GM19351 (cell line): Measurements from ENCODE around the gene LRRC4.
A peak's percentile ranks its signal among the peaks of the same experiment; 100 is the strongest.

Experiments
- ATAC-seq: cut with Tn5 transposase; IDR thresholded peaks from one replicate; pipeline ENCODE4 v1.9.1; 2021; ENCODE audit warnings: mild to moderate bottlenecking, moderate library complexity; ENCODE audit not compliant: unreplicated experiment

The LRRC4 gene

DNA sequence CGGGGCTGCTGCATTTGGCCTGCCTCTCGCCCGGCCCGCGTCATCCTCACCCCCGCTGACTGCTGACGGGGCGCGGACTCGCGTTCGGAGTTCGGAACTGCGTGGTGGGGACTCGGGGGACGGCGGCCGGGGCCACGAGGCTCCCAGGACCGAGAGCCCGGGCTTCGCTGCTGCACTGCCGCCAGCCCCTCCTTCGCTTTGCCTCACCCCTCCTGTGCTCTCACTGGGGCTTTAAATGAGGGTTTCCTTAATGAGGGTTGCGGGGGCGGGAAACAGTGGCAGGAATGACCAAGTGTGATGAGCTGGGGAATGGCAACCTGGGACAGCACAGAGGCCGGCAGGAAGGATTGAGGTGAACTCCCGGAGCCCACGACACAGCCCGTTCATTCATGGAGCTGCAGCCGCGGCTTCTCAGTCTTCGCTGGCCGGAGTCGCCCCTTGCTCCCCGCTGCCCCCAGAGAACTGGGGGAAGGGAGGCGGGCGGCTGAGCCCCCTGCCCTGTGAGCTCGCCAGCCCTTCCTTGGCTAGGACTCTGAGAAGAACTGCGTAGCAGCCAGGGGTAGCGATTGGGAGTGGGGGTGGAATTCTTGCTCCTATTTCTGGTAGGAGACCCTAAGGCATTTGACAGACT is 1.5 kb upstream of the LRRC4 start:
- peak; percentile 1 for ATAC-seq

DNA sequence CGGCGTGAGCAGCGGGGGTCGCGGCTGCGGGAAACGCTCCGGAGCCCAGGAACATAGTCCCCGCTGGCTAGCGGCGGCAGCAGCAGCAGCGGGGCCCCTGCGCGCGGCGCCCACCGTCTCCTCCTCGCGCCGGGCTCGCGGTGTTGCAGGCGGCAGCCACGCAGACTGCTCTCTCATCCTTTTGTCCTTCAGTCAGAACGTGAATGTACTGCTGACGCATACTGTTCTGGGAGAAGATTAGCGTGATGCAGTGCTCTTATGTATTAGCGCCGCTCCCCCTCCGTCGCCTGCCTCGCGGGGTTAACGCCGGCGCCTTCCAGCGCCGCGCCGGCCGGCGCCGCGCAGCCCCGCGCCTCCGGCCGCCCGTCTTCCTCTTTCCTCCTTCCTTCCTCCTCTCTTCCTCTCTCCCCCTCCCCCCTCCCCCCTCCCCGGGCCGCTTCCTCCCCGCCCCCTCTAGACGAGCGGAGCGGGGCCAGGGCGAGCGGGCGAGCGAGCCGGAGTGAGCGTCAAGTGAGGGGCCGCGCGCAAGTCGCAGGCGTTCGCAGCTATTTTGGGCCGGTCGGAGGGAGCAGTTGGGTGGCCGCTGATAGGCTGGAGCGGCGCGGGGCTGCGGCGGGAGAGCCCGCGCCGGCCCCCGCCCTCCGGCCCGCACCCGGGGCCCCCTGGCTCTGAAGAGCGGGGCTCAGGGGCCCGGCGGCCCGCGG is 816 bp upstream of the LRRC4 start:
- ATAC-seq = peak; percentile 54

DNA sequence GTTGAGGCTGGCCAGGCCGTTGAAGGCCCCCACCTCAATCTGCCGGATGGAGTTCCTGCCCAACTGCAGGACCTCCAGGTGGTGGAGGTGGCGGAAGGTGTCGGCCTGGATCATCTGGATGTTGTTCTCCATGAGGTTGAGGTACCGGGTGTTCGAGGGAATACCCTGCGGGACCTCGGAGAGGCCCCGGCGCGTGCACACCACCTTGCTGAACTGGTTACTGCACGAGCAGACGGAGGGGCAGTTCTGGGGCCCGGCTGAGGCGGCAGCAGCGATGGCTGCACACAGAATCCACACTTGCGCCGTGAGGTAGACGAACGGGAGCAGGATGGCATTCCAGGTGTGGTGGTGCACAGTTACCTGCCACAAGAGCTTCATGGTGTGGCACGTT is 979 bp downstream of the LRRC4 start:
- no peak for ATAC-seq

DNA sequence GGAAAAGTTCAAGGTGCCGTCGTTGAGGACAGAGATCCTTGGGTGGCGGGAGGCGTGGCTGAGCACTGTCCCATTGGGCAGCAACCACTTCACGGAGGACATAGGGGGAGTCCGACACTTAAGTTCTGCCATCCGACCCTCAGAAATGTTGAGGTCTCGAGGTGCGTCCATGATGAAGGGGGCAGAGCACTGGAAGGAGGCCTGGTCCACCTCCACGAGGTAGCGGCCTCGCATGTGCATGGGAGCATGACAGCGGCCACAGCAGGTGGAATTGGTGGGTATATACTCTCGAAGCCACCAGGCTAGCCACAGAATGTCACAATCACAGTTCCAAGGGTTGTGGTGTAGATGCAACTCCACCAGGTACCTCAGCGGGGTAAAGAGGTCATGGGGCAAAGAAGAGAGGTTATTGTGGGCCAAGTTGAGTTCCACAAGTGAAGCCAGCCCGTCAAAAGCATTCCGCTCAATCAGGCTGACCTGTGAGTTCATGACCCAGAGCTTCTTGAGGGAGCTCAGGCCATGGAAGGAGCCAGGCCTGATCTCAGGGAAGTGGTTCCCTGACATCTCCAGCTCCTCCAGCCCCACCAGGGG is 1.7 kb downstream of the LRRC4 start:
- no peak for ATAC-seq

DNA sequence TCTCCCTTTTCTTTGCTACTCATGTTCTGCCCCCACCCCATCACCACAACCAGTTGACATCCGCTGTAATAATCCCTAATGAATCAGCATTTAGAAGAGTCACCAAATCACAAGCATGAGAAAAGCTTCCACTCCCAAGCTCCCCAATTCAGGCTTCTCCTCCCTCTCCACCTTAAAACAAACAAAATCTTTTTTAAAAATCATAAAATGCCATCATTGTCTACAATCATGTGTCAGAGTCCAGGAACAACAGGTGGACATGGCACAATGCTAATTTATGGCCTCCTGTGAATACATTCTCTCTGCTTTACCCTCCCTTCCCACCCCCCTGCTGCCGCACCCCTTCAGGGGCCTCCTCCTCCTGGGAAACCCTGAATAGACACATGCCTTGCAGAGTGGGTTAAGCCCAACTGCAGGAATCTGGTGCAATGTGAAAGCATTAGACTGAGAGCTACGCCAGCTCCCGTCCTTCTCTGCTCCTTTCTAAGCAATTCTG is 3.7 kb downstream of the LRRC4 start:
- no peak for ATAC-seq

DNA sequence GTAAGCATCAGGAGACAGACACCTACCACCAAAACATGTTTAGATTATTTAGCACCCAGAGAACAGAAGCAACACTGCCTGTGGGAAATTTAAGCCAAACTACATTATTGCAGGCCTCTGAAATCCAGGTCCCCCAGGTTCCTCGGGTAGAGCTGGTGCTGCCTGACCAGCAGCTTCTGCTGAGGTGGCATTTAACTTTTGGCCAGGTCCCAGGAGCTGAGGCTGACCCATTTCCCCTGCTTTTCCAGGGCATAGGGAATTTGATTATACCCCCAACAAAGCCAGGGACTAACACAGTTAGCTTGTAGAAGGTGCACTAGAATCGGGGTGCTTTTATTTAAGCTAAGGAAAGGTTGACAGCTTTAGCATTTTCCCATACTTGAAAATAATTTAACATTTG is 4.7 kb downstream of the LRRC4 start:
- no peak for ATAC-seq

DNA sequence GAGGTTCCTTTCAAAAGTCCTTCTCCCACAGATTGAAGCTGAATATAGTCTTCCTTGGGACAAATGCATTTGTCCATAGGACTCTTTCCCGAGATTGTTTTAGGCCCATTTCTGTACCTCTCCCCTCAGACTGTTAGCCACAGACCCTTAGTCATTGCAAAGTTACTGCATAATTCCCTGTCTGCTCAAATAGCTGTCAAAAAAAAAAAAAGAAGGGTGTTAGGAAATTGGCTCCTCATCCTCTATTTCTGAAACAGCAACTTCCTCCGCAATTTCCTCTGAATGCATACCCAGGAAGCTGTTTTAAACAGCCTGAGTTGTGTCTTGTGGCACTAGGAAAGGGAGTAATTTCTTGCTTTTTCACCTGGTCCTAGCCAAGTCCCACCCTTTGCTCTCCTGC is 5.4 kb downstream of the LRRC4 start:
- ATAC-seq = no peak

DNA sequence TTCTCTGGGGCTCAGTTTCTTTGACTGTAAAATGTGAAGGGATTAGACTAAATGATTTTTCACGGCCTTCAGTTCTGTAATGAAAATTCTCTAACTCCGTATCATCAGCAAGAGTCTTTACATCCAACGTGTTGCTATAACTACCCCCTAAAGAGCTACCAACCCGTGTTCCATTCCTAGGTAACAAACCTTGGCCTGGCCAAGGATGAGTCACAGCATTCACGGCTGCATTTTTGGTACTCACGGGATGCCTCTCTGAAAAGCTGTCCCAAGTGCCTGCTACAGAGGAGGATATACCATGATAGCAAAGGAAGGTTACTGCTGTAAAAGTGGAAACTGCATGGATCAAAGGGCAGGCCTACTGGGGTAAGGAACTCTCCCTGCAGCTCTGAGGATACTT is 5.9 kb downstream of the LRRC4 start:
- no peak for ATAC-seq

DNA sequence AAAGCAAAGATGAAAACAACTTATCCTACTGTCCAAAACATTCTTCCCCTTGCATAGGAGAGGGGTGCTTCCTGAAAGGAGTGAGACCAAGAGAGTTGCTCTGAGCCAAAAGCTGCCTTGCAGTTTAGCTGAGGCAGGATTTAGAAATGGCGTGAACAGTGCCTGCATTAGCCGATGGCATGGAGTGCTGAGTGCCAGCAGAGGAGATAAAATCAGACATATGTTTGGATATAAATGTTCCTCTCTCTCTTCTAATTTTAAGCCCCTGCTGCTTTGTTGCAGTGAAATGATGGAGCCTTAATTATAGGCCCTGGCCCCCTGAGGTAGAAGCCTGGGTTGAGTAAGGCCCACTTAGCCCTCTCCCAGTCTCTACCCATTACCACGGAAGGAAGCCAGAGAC is 7.1 kb downstream of the LRRC4 start:
- no peak for ATAC-seq

DNA sequence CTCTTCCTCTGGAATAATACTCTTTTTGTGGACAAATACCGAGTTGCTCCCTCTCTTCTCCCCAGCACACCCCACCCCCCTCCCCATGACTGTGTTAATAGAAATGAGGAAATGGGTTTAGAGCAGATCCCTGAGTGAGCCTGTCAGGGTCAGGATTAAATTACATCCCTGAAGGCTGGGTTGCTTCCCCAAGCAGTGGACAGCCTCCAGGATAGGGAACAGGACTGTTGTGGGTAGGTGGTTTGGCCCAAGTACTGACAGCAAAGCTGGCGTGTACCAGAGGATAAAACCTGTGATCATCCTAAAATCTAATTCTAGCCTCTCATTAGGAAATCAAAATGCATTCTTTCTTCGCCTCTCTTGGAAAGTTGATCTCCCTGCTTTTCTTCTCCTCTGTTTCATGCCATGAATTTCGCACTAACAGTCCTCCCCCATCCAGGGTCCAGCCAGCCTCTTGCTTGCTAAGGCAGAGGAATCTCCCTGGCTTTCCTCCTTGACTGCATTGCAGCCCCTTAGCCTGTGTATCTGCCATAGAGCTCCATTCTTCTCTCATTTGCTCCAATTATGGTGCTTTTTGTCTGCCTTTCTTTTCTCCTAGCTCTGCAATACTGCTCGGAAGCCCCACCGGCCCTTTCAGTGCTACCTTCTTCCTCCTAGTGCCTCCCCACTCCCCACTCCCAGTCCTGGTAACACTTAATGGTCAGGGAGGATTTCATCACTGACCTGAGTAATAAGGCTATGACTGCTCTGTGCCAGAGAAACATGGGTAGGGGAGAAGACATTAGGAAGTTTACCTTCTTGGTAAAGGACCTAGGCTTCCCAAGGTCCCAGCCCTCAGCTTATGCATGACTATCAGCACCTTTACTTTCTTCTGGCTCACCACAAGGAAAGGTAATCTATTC is 8.4 kb downstream of the LRRC4 start:
- ATAC-seq = no peak

DNA sequence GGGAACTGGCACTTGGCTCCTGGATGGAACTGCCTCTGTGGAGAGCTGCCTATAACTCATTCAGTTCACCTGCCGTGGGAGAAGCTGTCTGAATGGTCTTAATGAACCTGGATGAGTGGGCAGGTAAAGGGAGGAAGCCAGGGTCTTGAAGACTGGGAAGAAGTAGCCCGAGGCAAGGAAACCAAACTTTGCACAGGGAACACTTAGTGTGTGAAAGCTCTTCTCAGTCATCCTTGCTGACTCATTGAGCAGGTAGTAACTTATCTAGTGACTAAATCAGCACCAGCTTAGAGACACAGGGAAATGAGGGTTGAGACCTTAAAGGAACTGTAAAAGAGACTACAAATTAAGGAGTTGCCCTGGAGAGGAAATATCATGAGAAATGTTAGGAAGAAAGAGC is 9.9 kb downstream of the LRRC4 start:
- no peak for ATAC-seq

DNA sequence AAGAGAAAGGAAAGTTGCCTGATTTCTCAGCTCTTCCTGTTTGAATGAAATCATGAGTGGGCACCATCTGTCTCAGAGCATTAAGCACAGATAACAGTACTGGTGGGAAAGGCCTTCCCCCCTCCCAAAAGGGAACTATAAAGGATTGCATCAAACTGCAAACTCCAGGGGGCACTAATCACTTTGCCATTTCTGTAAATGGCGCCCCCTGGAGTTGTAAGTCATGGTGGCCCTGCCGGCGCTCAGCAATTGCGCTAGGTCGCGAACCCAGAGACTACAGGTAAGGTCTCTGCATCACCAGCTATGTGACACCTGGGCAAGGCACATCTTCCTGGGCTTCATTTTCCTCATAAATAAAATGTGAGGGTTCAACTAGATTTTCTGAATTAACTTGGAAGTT is 11.1 kb downstream of the LRRC4 start:
- no peak for ATAC-seq

DNA sequence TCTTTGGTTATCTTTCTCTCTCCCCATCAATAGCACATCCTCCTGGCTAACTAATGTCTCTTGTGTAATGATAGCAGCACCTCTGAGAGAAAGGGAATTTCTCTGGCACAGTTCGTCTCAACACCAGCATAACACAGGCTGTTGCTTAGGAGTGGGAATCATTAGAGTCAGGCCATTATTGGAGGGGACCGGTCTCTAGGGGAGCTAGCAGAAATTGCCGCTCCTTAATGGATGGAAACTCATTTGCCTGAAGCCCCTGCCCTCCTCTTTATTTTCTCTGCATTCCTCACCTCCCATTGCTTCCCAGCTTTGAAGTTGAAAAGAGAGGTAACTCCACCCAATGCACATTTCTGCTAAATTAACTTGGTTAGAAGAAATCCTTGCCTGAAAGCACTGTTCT is 11.9 kb downstream of the LRRC4 start:
- no peak for ATAC-seq

DNA sequence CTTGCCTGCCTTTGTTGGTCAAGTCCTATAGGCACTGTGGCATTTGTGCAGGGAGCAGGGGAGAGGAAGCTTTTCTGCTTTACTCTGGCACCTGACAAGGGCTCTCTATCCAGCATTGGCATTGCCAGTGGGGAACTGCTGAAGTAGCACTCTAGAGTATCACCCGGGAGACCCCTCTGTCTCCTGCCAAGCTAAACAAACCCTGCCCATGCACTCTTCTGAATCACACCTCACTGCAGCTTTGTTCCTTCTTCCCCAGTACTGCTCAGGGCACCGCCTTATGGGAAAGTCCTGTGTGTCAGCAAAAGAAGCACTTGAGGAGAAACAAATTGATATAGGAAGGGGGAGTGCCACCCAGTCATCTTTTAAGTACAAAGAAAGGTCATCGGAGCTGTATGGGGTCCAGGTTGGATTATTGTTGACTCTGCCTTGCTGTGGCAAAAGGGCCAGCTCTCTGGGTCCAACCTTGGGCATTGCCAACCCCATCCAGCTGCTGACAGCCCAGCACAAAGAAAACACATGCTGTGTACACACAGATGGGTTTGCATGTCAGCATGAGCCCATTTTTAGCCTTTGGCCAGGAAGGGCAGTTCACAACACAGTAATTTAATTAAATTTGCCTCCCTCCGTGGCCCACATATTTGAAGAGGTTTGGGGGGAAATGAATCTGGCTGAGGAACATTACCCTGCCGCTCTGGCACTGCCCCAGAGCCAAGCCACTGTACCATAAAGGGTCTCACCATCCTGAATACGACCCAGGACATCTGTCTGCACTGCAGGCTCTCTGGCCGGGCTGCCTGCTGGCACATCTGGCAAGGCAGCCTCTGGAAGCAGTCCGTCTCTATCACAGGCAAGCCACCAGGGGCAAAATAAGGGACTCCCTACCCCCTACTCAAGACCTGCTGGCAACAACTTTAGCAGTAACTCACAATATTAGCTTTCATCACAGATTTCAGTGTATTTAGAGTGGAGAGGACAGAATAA is 13.1 kb downstream of the LRRC4 start:
- ATAC-seq = no peak

DNA sequence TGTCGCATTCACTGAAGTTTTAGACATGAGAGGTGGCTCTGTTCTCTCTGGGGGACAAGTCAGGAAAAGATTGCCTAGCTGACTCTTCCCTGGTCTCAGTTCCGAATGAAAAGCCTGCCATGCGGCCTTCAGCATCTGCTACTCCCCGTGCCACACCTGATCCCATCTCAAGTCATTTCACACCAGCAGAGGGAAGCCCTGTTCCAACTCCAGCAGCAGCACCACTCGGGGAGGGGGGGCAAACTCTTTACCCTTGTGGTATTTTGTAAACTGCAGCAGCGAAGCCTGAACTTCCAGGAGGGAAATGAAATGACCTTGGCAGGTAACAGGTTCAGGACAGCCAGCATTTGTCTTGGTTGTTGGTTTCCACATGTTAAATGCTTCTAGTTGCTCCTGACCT is 13.8 kb downstream of the LRRC4 start:
- no peak for ATAC-seq

DNA sequence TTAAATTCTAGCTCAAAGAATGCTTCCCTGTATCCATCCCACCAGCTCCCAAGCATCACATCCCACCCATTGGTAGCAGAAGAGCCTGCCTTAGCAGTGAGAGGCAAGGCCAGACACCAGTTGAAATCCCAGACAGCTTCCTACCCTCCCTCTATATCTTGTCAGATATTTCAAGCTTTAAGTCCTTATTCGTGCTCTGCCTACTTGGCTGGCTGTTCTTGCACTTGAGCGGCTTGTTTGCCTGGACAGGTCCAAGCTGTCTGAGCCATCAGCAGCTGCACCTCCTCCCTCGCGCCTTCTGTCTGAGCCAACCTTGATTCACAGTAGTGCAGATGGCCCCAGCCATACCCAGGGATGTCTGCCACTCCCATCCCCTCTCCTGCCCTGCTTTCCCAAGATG is 16.4 kb downstream of the LRRC4 start:
- no peak for ATAC-seq

DNA sequence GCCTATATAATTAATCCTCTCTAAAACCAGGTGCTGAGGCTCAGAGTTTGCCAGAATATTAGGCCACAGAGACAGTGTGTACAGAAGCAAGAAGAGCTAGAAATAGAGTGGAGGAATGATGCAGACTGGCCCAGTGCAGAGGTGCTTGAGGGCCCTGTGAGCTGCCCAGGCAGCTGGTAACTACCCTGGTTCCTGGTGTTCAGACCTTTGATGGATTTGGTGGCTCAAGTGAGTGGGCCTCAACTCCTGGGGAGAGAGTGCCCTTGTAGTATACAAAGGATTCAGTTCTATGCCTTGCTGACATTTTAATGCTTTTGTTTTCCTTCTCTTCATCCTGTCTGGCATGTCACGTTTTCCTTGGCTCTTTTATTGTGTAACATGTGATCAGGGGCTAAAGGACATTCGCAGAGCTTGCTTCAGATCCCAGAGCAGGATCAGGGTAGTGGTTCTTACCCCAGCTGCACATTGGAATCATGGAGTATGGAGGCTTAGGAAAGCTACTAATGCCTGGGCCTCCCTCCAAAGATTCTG is 20.0 kb downstream of the LRRC4 start:
- ATAC-seq = no peak

DNA sequence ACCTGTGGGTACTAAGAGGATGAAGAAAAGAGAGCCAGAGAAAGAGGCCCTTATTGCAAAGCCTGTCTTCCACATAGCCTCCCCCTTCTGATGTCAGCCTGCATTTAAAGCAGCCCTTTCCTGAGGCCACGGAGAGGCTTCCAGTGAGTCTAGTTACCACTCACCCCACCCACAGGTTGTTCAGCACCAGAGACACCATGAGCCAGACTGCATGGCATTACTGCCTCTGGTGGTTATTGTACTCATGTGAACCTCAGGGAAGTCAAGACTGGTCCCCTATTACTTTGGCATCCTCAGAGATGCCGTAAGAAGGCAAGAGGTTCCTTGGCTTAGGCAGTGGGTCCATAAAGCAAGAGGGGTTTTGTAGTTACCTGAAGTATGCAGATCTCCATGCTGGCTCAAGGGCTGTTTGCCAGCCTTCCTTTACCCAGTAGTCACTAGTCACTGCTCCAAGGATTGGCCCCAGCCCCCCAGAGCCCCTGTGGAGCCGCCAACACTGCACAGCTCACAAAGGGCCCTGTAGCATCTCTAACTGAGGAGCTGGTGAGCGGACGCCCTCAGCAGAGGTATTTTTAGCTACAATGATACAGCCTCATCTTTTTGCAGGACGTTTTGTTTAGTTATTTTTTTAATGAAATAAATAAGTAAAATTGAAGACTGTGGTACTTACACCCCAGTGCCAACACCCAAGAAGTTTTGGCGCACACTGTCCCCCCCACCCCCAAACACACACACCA is 20.7 kb downstream of the LRRC4 start:
- no peak for ATAC-seq

DNA sequence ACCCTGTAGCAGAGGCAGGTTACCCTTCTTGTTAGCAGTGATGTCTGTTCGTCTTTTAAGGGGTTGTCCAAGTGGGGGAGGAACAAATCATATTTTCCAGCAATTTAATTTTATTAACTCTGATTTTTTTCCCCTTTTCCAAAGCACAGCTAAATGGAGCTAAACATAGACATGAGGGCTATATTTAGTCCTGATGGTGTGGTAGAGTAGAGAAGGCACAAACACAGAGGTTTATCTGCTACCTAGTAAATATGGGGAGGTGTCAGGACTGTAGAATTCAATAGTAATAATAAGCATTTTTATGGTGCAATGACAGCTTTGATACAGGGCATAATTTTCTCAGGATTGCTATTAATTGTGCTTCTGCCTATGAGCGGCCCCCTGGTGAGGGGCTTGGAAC is 22.5 kb downstream of the LRRC4 start:
- no peak for ATAC-seq
